ENCODE data around the gene MAPK10.

DNA sequence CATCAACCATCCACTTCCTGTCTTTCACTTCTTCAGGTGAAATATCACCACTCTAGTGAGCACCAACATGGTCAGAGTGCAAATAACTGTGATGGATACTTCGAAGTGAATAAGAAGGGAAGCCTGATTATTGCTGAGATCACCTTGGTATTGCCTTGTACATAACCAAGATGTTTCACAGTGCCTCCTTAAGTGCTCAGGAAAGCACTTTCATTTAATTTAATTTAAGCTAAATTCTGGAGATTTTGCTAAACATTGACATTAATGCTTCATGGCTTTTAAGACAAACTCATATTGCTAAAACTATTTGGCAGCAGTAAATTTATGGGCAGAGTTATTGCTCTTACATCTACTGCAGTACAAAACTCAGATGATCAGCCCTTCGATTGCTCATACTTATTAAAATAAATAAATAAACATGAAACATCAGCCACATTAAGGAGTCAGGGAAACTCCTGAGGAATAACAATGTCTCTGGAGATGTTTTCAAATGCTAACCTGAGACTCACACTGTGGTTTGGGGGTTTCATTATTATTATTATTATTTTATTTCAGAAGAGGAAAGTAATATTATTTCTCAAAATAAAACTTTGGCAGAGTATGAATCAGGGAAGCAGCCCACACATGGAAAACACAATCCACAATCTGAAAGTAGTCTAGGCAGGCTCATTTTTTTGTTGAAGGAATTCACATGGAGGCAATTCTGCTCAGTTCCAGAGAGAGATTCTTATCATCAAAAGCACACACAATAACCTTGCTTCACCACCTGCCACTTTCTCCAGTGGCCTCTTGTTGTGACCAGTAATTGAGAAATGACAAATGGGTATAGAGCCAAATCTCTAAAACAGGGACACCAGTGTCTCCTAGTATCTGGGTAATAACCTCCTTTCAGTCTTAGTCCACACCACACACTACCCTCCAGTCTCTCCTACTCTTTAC is 344.2 kb downstream of the MAPK10 start:
- TF ChIP-seq, protein P1, sequence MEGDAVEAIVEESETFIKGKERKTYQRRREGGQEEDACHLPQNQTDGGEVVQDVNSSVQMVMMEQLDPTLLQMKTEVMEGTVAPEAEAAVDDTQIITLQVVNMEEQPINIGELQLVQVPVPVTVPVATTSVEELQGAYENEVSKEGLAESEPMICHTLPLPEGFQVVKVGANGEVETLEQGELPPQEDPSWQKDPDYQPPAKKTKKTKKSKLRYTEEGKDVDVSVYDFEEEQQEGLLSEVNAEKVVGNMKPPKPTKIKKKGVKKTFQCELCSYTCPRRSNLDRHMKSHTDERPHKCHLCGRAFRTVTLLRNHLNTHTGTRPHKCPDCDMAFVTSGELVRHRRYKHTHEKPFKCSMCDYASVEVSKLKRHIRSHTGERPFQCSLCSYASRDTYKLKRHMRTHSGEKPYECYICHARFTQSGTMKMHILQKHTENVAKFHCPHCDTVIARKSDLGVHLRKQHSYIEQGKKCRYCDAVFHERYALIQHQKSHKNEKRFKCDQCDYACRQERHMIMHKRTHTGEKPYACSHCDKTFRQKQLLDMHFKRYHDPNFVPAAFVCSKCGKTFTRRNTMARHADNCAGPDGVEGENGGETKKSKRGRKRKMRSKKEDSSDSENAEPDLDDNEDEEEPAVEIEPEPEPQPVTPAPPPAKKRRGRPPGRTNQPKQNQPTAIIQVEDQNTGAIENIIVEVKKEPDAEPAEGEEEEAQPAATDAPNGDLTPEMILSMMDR (IDR thresholded peaks at IDR 0.05; ENCODE audit: low read depth, low read length) = no peak
- TF ChIP-seq, protein P2, sequence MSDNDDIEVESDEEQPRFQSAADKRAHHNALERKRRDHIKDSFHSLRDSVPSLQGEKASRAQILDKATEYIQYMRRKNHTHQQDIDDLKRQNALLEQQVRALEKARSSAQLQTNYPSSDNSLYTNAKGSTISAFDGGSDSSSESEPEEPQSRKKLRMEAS (IDR thresholded peaks at IDR 0.05; ENCODE audit: low read depth, low read length) = no peak
- TF ChIP-seq POLR2A (IDR thresholded peaks at IDR 0.05; ENCODE audit: extremely low read depth, insufficient read length) = no peak
- no peak for TF ChIP-seq MYC (IDR thresholded peaks at IDR 0.05; ENCODE audit: low read depth, low read length)

Data from NB4 (cell line).